ENCODE measurements around the gene RNF182. TPM values are rescaled to one million over a fixed set of nuclear protein-coding genes. Genes with fewer than 3 reads are reported as not detected.

RNF182 gene
- total RNA-seq, 1 donor: 3.3 TPM

- H3K4me2 ChIP-seq (ENCODE audit: insufficient read depth, low read length): no peak overlapping the region
- no peaks in the 10 kb centered on the region for H3K9me3 ChIP-seq (ENCODE audit: low read depth, low read length)
- H3K27ac ChIP-seq (ENCODE audit: low read depth, low read length): no peak overlapping the region
- H3K27me3 ChIP-seq (ENCODE audit: insufficient read depth, low read length): peaks cover 4% of the 10 kb centered on the region
- no peaks in the 10 kb centered on the region for H4K20me1 ChIP-seq (ENCODE audit: insufficient read depth, low read length)
- no peak overlapping the region for H2AFZ ChIP-seq (ENCODE audit: low read length)
- H3K36me3 ChIP-seq (ENCODE audit: insufficient read depth, low read length): no peaks in the 10 kb centered on the region
- no peak for DNase-seq (ENCODE audit: insufficient read length, low spot score, missing footprints)
- no peaks in the 10 kb centered on the region for H3K79me2 ChIP-seq (ENCODE audit: insufficient read depth, low read length)
- H3K4me1 ChIP-seq (ENCODE audit: insufficient read depth, low read length): no peaks in the 10 kb centered on the region
- H3K4me3 ChIP-seq (ENCODE audit: insufficient read depth, low read length): no peak overlapping the region
- TF ChIP-seq CTCF (IDR thresholded peaks at IDR 0.05; ENCODE audit: extremely low read depth, low read depth, low read length): no peak
Observed at GRCh38 chr6:13917141-13917540, 7.6 kb upstream of the RNF182 start.

DNA sequence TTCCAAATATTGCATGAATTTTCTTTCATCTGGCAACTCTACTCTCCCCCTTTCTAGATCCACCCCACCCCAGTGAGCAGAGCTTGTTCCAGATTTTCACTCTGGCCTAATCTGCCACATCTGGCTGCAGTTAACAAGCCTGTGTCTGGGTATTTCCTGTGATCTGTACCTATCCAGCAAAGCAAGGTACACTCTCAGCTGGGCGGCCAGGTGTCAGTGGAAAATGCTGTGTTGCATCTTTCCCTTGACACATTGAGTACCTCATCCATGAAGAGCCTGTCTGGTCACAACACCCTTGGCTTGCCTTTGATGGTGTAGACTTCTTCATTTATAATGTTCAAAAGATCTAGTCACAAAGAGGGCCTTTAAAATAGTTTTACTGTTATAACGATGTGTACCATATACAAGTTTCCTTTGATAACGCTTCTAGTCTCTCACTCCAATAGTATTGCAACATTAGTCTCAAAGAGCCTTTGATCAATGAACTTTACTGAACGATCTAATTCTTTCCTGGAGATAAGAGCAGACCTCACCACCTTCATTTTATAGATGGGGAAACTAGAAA, 6.0 kb upstream of the RNF182 start:
- no peak overlapping the region for H3K27ac ChIP-seq (ENCODE audit: low read depth, low read length)
- no peak overlapping the region for H3K4me3 ChIP-seq (ENCODE audit: insufficient read depth, low read length)
- no peak for TF ChIP-seq CTCF (IDR thresholded peaks at IDR 0.05; ENCODE audit: extremely low read depth, low read depth, low read length)
- no peaks in the 10 kb centered on the region for H3K36me3 ChIP-seq (ENCODE audit: insufficient read depth, low read length)
- DNase-seq (ENCODE audit: insufficient read length, low spot score, missing footprints): no peak
- H3K27me3 ChIP-seq (ENCODE audit: insufficient read depth, low read length): peaks cover 4% of the 10 kb centered on the region
- peaks cover 6% of the 10 kb centered on the region for H3K4me1 ChIP-seq (ENCODE audit: insufficient read depth, low read length)
- no peak overlapping the region for H3K4me2 ChIP-seq (ENCODE audit: insufficient read depth, low read length)
- no peaks in the 10 kb centered on the region for H3K79me2 ChIP-seq (ENCODE audit: insufficient read depth, low read length)
- H4K20me1 ChIP-seq (ENCODE audit: insufficient read depth, low read length): no peaks in the 10 kb centered on the region
- no peaks in the 10 kb centered on the region for H3K9me3 ChIP-seq (ENCODE audit: low read depth, low read length)
- no peak overlapping the region for H2AFZ ChIP-seq (ENCODE audit: low read length)

GRCh38 chr6:13919861-13920260, 4.9 kb upstream of the RNF182 start:
- Histone ChIP-seq H2AFZ (ENCODE audit: low read length) (no peak overlapping the region), H3K79me2 (ENCODE audit: insufficient read depth, low read length) (no peaks in the 10 kb centered on the region), H3K27ac (ENCODE audit: low read depth, low read length) (no peak overlapping the region), H4K20me1 (ENCODE audit: insufficient read depth, low read length) (no peaks in the 10 kb centered on the region), H3K4me1 (ENCODE audit: insufficient read depth, low read length) (peaks cover 14% of the 10 kb centered on the region), H3K36me3 (ENCODE audit: insufficient read depth, low read length) (no peaks in the 10 kb centered on the region), H3K27me3 (ENCODE audit: insufficient read depth, low read length) (peaks cover 4% of the 10 kb centered on the region), H3K9me3 (ENCODE audit: low read depth, low read length) (no peaks in the 10 kb centered on the region), H3K4me2 (ENCODE audit: insufficient read depth, low read length) (no peak overlapping the region), H3K4me3 (ENCODE audit: insufficient read depth, low read length) (no peak overlapping the region)
- TF ChIP-seq CTCF (IDR thresholded peaks at IDR 0.05; ENCODE audit: extremely low read depth, low read depth, low read length): no peak
- no peak for DNase-seq (ENCODE audit: insufficient read length, low spot score, missing footprints)

DNA sequence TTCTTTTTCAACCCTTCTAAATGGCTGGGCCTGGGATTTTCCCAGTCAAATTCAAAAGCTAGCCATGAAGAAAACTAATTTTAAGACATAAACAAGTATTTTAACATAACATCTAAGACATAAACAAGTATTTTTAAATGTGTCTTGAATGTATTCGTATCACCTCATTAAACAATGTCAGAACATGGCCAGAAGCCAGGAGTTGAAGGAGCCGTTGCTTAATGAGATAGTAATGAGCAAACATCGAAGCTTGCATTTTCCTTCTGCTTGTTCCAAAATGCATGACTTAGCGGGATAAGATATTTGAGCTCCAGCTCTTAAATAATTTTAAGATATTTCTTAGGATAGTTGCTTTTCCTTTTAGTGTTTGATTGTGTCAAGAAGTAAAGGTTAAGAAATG, 4.2 kb upstream of the RNF182 start:
- Histone ChIP-seq H3K4me1 (ENCODE audit: insufficient read depth, low read length) (peaks cover 14% of the 10 kb centered on the region), H3K9me3 (ENCODE audit: low read depth, low read length) (no peaks in the 10 kb centered on the region), H3K36me3 (ENCODE audit: insufficient read depth, low read length) (no peaks in the 10 kb centered on the region), H3K27ac (ENCODE audit: low read depth, low read length) (no peak overlapping the region), H3K79me2 (ENCODE audit: insufficient read depth, low read length) (no peaks in the 10 kb centered on the region), H3K4me2 (ENCODE audit: insufficient read depth, low read length) (no peak overlapping the region), H4K20me1 (ENCODE audit: insufficient read depth, low read length) (no peaks in the 10 kb centered on the region), H3K4me3 (ENCODE audit: insufficient read depth, low read length) (no peak overlapping the region), H2AFZ (ENCODE audit: low read length) (no peak overlapping the region), H3K27me3 (ENCODE audit: insufficient read depth, low read length) (peaks cover 10% of the 10 kb centered on the region)
- DNase-seq (ENCODE audit: insufficient read length, low spot score, missing footprints): no peak
- no peak for TF ChIP-seq CTCF (IDR thresholded peaks at IDR 0.05; ENCODE audit: extremely low read depth, low read depth, low read length)
